WTC11 (cell line): ENCODE results near the gene PAEP. TPM values are rescaled to one million over a fixed set of nuclear protein-coding genes. Genes with fewer than 3 reads are reported as not detected.

Source experiments
- ATAC-seq: fragments of 200-7000 bp; cut with Tn5 transposase; 2 replicates; pipeline ENCODE4 v1.10.0; 2021; ENCODE audit warnings: mild to moderate bottlenecking, moderate library complexity
- CTCF ChIA-PET: fragments of 300-600 bp; sonication (Branson Sonifier 250); formaldehyde crosslinking; loops from one replicate; lab custom pipeline; 2021; ENCODE audit warnings: antibody characterized with exemption; lab: Charles Lee
- POLR2A ChIA-PET: fragments of 350-600 bp; sonication (Branson Sonifier 250); formaldehyde crosslinking; loops from one replicate; lab custom pipeline; 2021; ENCODE audit warnings: antibody characterized with exemption; lab: Charles Lee
- DNase-seq: peaks from one replicate; pipeline ENCODE4 v3.0.0; 2021; ENCODE audit warnings: low spot score
- H3K27ac Mint-ChIP-seq: 2 replicates; pipeline ENCODE4 v1.8.0; 2021; ENCODE audit warnings: mixed read lengths
- H3K27me3 Mint-ChIP-seq: 2 replicates; pipeline ENCODE4 v1.8.0; 2021; ENCODE audit warnings: low read depth, mild to moderate bottlenecking, moderate library complexity, mixed read lengths
- H3K36me3 Mint-ChIP-seq: 2 replicates; pipeline ENCODE4 v1.8.0; 2021; ENCODE audit warnings: mixed read lengths
- H3K4me1 Mint-ChIP-seq: 2 replicates; pipeline ENCODE4 v1.8.0; 2022; ENCODE audit warnings: mixed read lengths
- H3K4me3 Mint-ChIP-seq: 2 replicates; pipeline ENCODE4 v1.8.0; 2021; ENCODE audit warnings: mild to moderate bottlenecking, moderate library complexity, mixed read lengths
- H3K9me3 Mint-ChIP-seq: 2 replicates; pipeline ENCODE4 v1.8.0; 2021; ENCODE audit warnings: mixed read lengths
- E2F4 ChIP-seq: sonication (generic); formaldehyde crosslinking; IDR thresholded peaks from 2 replicates; pipeline ENCODE4 v1.8.1; 2022; ENCODE audit warnings: low read depth, mild to moderate bottlenecking, moderate library complexity, missing genetic modification reagents, borderline replicate concordance
- EMX1 ChIP-seq: fragments of 250-450 bp; sonication (Bioruptor Pico); IDR thresholded peaks from 2 replicates; pipeline ENCODE4 v1.8.0; 2021; ENCODE audit warnings: mild to moderate bottlenecking
- ETV6 ChIP-seq: sonication (generic); formaldehyde crosslinking; IDR thresholded peaks from 2 replicates; pipeline ENCODE4 v1.8.1; 2022; ENCODE audit warnings: mild to moderate bottlenecking, missing genetic modification reagents
- HMGXB4 ChIP-seq: sonication (generic); formaldehyde crosslinking; IDR thresholded peaks from 2 replicates; pipeline ENCODE4 v1.8.1; 2023; ENCODE audit warnings: mild to moderate bottlenecking, moderate library complexity, missing genetic modification reagents
- MLX ChIP-seq: sonication (generic); formaldehyde crosslinking; IDR thresholded peaks from 2 replicates; pipeline ENCODE4 v1.8.1; 2023; ENCODE audit warnings: mild to moderate bottlenecking, missing genetic modification reagents, moderate library complexity
- NFATC4 ChIP-seq: fragments of 250-450 bp; sonication (Bioruptor Pico); IDR thresholded peaks from 2 replicates; pipeline ENCODE4 v1.9.0; 2021; ENCODE audit warnings: mild to moderate bottlenecking
- NR2C2 ChIP-seq: sonication (generic); formaldehyde crosslinking; IDR thresholded peaks from 2 replicates; pipeline ENCODE4 v1.8.0; 2022; ENCODE audit warnings: mild to moderate bottlenecking, missing genetic modification reagents
- RORB ChIP-seq: fragments of 250-450 bp; sonication (Bioruptor Pico); IDR thresholded peaks from 2 replicates; pipeline ENCODE4 v1.9.0; 2021; ENCODE audit warnings: mild to moderate bottlenecking
- SMAD3 ChIP-seq: sonication (generic); formaldehyde crosslinking; IDR thresholded peaks from 2 replicates; pipeline ENCODE4 v1.8.0; 2022; ENCODE audit warnings: missing genetic modification reagents, mild to moderate bottlenecking, borderline replicate concordance
- SOX15 ChIP-seq: fragments of 250-450 bp; sonication (Bioruptor Pico); IDR thresholded peaks from 2 replicates; pipeline ENCODE4 v1.9.0; 2021; ENCODE audit warnings: mild to moderate bottlenecking
- SP1 ChIP-seq: sonication (generic); formaldehyde crosslinking; conservative IDR thresholded peaks from 2 replicates; pipeline ENCODE4 v1.8.1; 2022; ENCODE audit warnings: missing genetic modification reagents
- STAT6 ChIP-seq: sonication (generic); formaldehyde crosslinking; conservative IDR thresholded peaks from 2 replicates; pipeline ENCODE4 v1.8.1; 2023; ENCODE audit warnings: mild to moderate bottlenecking, low read depth, missing genetic modification reagents, moderate library complexity
- ZBTB43 ChIP-seq: sonication (generic); formaldehyde crosslinking; IDR thresholded peaks from 2 replicates; pipeline ENCODE4 v1.8.1; 2023; ENCODE audit warnings: mild to moderate bottlenecking, missing genetic modification reagents
- ZNF121 ChIP-seq: sonication (generic); formaldehyde crosslinking; IDR thresholded peaks from 2 replicates; pipeline ENCODE4 v1.8.0; 2023; ENCODE audit warnings: missing genetic modification reagents
- ZNF138 ChIP-seq: sonication (generic); formaldehyde crosslinking; conservative IDR thresholded peaks from 2 replicates; pipeline ENCODE4 v1.8.1; 2022; ENCODE audit warnings: mild to moderate bottlenecking, moderate library complexity, missing genetic modification reagents
- ZNF263 ChIP-seq: sonication (generic); formaldehyde crosslinking; IDR thresholded peaks from 2 replicates; pipeline ENCODE4 v1.8.1; 2022; ENCODE audit warnings: low read depth, mild to moderate bottlenecking, moderate library complexity, missing genetic modification reagents
- ZNF396 ChIP-seq: fragments of 250-450 bp; sonication (Bioruptor Pico); IDR thresholded peaks from 2 replicates; pipeline ENCODE4 v1.8.0; 2021; ENCODE audit warnings: mild to moderate bottlenecking, moderate library complexity, borderline replicate concordance
- ZNF423 ChIP-seq: fragments of 250-450 bp; sonication (Bioruptor Pico); IDR thresholded peaks from 2 replicates; pipeline ENCODE4 v2.1.2; 2022; ENCODE audit warnings: mild to moderate bottlenecking, moderate library complexity
- total RNA-seq: library from RNA; stranded (reverse); gene quantifications from 3 replicates; pipeline ENCODE4 v1.2.3, GENCODE V29; 2021

The PAEP gene
- total RNA-seq, 1 experiment from 2014 or later: not detected

- H3K4me1 Mint-ChIP-seq: no peaks in the 10 kb centered on the region; the same call in 1 of the 2 replicates
- ATAC-seq (no peak), DNase-seq (no peak)
- no peak overlapping the region for H3K4me3 Mint-ChIP-seq
- no peak for TF ChIP-seq ZBTB43 (CRISPR knock-in tag)
- TF ChIP-seq ZNF423 (CRISPR knock-in tag): 0 out of 2 replicates have a peak, but pooled peaks have one; percentile 12
- no peak overlapping the region for H3K27ac Mint-ChIP-seq
- H3K36me3 Mint-ChIP-seq: peaks cover 12% of the 10 kb centered on the region
- CTCF ChIA-PET: interaction anchor here (0.9 to 1.5 kb wide), 3 partner anchors 9 to 61 kb away, joined by 3 to 4 read pairs (median 3); no protein-coding TSS in a partner anchor
- peaks cover 15% of the 10 kb centered on the region for H3K9me3 Mint-ChIP-seq
- POLR2A ChIA-PET: no interaction called here
- no peaks in the 10 kb centered on the region for H3K27me3 Mint-ChIP-seq
These were observed 3.6 kb downstream of the PAEP start for GRCh38 chr9:135565141-135565628.

GRCh38 chr9:135565636-135566035 lies 4.1 kb downstream of the PAEP start:
- ChIA-PET POLR2A (no interaction called here), CTCF (interaction anchor here (0.9 to 1.2 kb wide), 3 partner anchors 9 to 13 kb away, joined by 3 read pairs; no protein-coding TSS in a partner anchor)
- no peak overlapping the region for H3K27ac Mint-ChIP-seq
- TF ChIP-seq ZNF121 (CRISPR knock-in tag) (no peak), SMAD3 (CRISPR knock-in tag) (no peak), ETV6 (CRISPR knock-in tag) (no peak), ZNF396 (CRISPR knock-in tag) (no peak), NFATC4 (CRISPR knock-in tag) (no peak)
- H3K9me3 Mint-ChIP-seq: peaks cover 15% of the 10 kb centered on the region
- H3K27me3 Mint-ChIP-seq: no peaks in the 10 kb centered on the region
- DNase-seq (no peak), ATAC-seq (no peak)
- H3K36me3 Mint-ChIP-seq: peaks cover 12% of the 10 kb centered on the region
- no peak overlapping the region for H3K4me3 Mint-ChIP-seq
- peaks cover 3% of the 10 kb centered on the region for H3K4me1 Mint-ChIP-seq

- peaks cover 9% of the 10 kb centered on the region for H3K4me1 Mint-ChIP-seq
- no peak for TF ChIP-seq EMX1 (CRISPR knock-in tag)
- no peak for TF ChIP-seq ZNF263 (CRISPR knock-in tag)
- no peak for TF ChIP-seq ZNF138
- no peak for TF ChIP-seq RORB (CRISPR knock-in tag)
- no peak for TF ChIP-seq MLX (CRISPR knock-in tag)
- TF ChIP-seq SOX15: no peak
- TF ChIP-seq HMGXB4 (CRISPR knock-in tag): no peak
- TF ChIP-seq STAT6 (CRISPR knock-in tag): no peak
- no peak for TF ChIP-seq ZNF396 (CRISPR knock-in tag)
- TF ChIP-seq NR2C2 (CRISPR knock-in tag): no peak
- TF ChIP-seq SP1 (CRISPR knock-in tag): no peak
- TF ChIP-seq E2F4 (CRISPR knock-in tag): no peak
- TF ChIP-seq, all 79 proteins: peak for 0
- CTCF ChIA-PET: interaction anchor here (0.9 to 1.2 kb wide), 2 partner anchors 10 kb away, joined by 3 read pairs; no protein-coding TSS in a partner anchor
- H3K27me3 Mint-ChIP-seq: no peaks in the 10 kb centered on the region
- H3K9me3 Mint-ChIP-seq: peaks cover 15% of the 10 kb centered on the region
- H3K27ac Mint-ChIP-seq: no peak overlapping the region
- DNase-seq (no peak), ATAC-seq (no peak)
- no peak overlapping the region for H3K4me3 Mint-ChIP-seq
- POLR2A ChIA-PET: no interaction called here
- peaks cover 12% of the 10 kb centered on the region for H3K36me3 Mint-ChIP-seq
These were observed 5.0 kb downstream of the PAEP start for GRCh38 chr9:135566552-135566951.
